ENCODE data around the gene SMIM41.

SMIM41 gene

DNA sequence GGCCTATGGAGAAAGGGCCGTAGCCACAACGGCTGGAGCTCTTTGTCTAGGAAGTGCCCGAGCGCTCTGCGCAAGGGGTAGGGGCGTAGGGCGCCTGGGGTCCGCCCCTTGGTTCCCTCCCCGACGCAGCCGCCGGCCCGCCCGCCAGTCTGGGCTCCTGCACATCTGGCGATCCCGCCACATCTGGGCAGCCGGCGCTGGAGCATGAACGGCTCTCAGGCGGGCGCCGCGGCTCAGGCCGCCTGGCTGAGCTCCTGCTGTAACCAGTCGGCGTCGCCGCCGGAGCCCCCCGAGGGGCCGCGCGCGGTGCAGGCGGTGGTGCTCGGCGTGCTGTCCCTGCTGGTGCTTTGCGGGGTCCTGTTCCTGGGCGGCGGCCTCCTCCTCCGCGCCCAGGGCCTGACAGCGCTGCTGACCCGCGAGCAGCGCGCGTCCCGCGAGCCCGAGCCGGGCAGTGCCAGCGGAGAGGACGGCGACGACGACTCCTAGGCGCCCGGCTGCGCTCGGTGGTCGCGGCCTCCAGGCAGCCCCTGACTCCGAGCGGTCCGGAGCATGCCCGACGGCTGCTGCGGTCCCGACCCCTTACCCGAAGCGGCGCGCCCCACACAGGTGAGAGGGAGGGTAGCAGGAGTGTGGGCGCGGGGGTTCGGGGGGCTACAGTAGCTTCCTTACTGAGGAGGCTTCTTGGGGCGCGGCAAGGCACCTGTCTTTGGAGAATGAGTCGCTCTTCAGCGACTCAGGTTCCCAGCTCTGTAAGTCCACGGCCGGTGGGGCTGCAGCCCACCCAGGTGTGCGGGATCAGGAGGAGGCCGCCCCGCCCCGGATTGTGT, at the start of gene SMIM41:
SMIM41 (plus strand) TSS at position 129 of the 827 bp plus-strand sequence; CDS start at position 205, 76 bp downstream.
- intact Hi-C loops (cut with DNase I), result no loop called here
- no peak for DNase-seq

DNA sequence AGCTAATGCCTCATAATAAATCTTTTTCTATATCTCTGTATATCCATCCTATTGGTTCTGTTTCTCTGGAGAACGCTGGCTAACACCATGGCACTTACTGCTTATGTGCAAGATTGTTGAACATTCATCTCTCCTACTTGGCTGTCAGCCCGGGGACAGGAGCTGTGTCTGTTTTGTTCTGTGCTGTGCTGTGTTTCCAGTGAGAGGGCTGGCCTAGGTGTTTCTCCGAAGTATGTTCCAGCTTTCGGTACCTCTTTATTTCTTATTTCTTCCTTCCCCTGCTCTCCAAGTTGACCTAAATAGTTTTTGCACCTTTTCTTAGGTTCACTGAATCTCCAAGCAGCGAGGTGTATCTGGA, 47.1 kb upstream of the SMIM41 start:
- intact Hi-C loops (cut with DNase I), result loop anchor here (10.0 kb wide), 1 partner anchor 972 kb away; the partner anchor contains the start of gene EIF4B
- DNase-seq, result peak in 17 of 42 donors; percentile 35 to 83 (median 65)

DNA sequence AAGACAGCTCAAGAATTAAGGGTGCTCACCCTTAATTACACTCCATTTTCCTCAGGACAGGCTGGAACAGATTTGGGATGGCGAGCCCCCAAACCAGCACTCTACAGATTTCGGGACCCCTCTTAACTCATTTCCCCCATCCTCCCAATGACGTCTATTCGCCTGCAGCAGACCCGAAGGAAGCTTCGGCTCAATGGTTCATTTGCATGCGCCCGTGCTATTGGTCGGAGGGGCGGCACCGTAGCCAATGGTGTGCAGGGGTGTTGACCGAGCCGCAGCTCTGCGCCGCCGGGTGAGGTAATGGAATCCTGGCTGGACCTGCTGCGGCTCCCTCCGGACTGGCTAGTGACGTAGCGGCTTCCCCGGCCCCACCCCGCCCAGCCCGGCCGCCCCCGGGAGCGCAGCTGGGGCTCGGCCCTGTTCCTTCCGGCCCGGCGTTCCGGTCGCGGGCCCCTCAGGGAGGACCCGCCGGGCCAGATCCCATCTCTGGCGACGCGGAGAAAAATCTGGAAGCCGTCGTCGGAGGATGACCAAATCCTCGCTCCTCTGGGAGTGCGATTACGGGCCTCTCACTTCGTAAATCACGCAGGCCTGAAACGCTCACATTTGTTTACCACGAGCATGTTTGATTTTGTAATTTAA, 46.6 kb upstream of the SMIM41 start:
- peak; percentile 93 to 99 (median 98) for DNase-seq
- intact Hi-C loops (cut with DNase I), result loop anchor here (10.0 kb wide), 1 partner anchor 972 kb away; the partner anchor contains the start of gene EIF4B

DNA sequence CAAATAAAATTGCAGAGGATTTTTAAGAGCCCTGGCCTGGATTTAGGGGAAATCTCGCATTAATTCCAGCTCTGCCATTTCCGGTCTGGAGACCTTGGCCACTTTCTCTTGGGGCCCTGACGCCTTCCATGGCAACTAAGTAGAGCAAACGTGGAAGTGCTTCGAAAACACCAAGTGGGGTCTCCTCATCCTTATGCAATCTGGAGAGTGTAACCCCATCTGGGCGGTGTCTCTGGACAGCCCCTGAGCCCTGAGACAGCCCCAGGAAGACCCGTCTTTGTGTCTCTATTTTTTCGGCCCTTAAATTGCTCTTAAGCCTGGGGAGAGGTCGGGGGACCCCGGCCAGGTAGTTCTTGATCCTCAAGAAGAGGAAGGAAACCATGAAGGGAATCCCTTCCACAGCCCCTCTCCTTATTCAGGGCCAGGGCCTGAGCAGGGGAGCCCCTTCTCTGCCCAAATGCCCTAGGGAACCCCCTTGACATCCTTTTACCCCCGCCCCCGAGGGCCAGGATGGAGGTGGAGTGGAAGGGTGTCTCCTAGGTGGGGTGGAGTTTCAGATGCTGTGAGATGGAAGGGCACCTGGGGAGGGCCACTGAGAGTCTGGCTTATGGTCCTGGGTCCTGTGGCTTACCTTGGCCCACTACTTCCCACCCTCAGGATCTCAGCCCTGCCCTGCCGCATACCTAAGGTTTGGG, 45.9 kb upstream of the SMIM41 start:
- no peak for DNase-seq
- intact Hi-C loops (cut with DNase I), result loop anchor here (10.0 kb wide), 1 partner anchor 971 kb away; the partner anchor contains the start of gene EIF4B

DNA sequence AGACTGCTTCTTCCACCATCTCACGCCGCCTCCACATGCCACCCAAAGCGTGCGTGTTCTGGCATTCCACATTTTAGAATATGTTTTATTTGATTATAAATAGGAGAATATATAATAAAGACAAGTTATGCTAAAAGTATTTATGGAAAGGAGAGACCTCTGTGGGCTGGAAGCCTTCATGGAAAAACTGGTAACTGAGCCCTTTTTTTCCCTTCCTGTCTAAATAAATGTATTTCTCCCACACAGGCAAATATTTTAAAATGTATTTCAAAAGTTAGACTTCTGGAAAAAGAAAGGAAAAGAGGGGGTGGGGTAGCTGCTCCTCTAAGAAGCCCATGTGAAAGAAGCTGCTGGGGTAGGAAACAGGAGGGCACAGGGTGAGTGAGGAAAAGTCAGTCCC, 44.3 kb upstream of the SMIM41 start:
- intact Hi-C loops (cut with DNase I), result loop anchor here (10.0 kb wide), 1 partner anchor 970 kb away; the partner anchor contains the start of gene EIF4B
- no peak for DNase-seq

DNA sequence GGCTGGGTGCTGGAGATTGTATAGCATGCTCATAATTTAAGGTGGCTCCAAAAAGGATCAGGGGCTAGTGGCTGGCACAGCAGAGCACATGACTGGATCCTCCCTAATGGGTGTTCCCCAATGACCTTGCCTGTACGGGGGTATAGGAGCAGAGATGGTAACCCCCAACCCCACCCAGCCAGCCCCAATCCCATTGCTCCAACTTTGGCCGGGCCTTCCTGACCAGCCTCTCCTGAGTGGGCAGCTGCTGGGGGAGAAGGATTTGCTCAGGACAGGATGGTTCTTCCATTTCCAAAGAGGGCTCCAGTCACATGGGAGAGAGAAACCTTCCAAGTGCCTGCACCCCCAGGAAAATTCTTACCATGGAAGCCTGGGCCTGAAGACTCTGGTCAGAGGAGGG, 43.6 kb upstream of the SMIM41 start:
- no peak for DNase-seq
- intact Hi-C loops (cut with DNase I), result loop anchor here (10.0 kb wide), 1 partner anchor 969 kb away; the partner anchor contains the start of gene EIF4B

DNA sequence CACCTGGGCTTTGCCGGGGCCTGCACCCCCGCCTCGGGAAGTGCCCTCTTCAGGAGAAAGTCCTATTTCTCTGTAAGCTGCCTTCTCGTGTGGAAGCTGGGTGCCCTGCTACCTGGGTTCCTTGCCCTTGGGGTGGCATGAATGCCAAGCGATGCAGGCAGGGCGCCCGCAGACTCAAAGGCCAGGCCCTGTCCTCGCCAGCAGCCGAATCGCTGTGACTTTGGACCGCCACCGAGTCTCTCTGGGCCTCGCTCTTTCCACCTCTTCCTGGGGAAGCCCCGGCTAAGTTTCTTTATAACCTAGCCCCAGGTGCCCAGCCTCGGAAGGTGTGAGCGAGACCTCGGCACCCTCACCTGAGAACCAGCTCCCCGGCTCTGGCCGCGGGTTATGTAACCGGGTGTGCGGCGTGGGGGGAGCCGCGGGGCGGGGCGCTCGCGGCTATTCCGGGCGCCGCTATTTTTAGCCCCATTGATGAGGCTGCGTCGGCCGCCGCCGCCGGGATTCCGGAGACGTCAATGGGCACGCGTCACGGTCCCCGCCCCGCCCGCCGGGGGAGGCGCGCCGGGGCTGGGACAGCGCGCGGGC, 42.8 kb upstream of the SMIM41 start:
- intact Hi-C loops (cut with DNase I), result loop anchor here (10.0 kb wide), 1 partner anchor 968 kb away; the partner anchor contains the start of gene EIF4B
- DNase-seq, result peak in 41 of 42 donors; percentile 74 to 93 (median 86)

DNA sequence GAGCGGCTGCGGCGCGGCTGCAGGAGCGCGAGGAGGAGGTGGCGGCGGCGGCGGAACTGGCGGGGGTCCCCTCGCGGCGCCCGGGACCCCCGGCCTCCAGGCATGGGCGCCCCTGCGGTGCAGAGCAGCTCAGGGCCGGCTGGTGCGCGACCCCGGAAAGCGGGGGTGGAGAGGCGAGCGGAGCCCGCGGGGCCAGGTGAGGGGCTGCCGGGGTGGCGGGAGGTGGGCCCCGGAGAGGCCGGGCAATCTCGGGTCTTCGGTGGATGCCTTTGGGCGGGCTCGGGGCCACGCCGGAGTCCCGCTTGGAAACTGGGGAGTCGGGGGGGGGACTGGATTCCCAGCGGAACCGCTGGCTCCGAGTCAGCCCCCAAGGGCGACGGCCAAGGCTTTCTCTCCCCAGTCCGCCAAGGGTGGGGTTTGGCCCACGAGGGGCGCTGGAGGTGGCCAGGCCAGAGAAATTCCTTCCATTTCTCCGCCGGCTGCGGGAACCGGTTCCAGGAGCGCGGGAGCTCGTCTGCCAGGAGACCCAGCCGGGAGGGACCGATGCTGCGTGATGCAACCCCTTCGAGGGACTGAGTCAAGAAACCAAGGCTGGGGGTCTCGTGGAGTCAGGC, 42.1 kb upstream of the SMIM41 start:
- peak in 1 of 42 donors; percentile 30 for DNase-seq
- intact Hi-C loops (cut with DNase I), result loop anchor here (10.0 kb wide), 1 partner anchor 967 kb away; the partner anchor contains the start of gene EIF4B

DNA sequence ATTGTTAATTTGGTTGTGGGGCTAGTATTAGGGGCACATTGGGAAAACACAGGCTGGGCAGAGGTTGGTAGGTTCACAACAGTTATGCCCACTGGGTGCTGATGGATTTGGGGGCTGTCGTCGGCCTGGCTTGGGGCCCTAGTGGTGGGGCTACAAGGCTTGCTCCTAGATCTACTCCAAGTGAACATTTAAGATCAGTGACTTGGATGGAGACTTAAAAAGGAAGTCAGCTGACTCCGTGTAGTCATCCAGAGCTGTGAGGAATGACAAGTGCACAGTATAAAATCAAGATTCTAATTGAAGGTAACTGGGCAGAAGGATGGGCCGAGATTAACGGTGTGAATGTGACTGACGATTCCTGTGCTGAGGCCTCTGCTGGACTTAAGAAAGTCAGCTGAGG, 41.1 kb upstream of the SMIM41 start:
- intact Hi-C loops (cut with DNase I), result loop anchor here (10.0 kb wide), 1 partner anchor 966 kb away; the partner anchor contains the start of gene EIF4B
- no peak for DNase-seq

DNA sequence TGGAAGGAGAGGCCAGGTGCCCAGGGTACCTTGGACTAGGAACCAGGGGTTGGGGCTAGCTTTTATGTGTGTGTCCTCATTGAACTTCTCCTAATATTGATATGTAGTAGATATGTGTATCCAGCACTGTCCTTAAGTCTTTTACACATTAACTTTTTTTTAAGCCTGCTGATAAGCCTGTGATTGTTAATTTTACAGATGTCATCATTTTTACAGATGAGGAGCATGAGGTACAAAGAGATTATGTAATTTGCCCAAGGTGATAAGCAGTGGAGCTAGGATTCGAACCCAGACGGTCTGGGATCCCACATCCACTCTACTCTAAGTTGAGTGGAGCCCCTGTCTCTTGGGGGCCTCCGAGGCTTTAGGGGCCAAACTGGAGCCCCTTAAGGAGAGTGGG, 38.5 kb upstream of the SMIM41 start:
- DNase-seq, result no peak
- intact Hi-C loops (cut with DNase I), result no loop called here

DNA sequence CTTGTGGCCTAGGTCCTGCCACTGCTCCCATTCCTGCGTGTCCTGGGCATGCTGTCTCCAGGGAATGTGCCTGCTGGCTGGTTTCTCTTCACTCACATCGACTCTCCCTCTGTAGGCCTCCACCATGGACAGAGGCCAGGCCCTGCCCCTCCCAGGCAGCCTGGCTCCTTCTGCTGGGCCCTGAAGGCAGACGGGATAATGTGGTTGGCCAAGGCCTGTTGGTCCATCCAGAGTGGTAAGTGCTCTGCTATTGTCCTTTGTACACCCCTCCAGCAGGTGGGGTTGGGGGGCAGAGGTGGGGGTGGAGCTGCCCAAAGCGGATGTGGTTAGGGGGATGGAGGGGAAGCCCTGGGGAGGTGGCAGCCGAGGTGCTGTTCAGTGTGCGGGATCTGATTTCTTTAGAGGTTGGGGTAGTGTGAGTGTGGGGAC, 37.8 kb upstream of the SMIM41 start:
- intact Hi-C loops (cut with DNase I), result no loop called here
- no peak for DNase-seq

DNA sequence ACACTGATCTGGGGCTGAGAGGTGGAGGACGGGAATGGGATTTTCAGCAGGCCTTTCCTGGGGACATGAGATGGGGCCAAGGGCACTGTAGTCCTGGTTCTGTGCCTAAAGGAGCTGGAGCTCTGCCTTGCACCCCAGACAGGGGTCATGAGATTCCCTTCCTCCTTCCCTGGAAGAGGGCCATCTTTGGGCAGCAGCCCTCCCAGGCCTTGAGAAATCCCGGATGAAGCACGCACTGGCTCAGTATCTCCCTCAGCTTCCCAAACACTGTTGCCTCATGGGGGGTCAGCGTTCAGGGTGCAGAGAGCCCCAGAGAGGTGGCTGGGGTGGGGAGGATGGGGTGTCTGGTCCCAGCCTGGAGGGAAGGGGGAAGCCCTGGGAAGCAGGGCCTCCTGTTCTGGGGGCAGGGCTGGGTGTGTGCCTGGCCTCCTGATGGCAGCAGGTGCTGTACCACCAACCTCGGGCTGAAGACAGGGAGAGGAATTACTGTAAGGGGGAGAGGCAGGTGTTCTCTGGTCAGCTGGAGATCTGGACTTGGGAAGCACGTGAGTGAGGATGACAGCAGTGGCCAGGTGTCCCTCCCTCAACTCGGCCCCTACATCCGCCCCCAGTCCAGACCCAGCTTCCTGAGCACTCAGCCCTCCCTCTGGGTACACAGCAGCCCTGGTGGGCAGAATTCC, 36.7 kb upstream of the SMIM41 start:
- DNase-seq, result no peak
- intact Hi-C loops (cut with DNase I), result no loop called here

DNA sequence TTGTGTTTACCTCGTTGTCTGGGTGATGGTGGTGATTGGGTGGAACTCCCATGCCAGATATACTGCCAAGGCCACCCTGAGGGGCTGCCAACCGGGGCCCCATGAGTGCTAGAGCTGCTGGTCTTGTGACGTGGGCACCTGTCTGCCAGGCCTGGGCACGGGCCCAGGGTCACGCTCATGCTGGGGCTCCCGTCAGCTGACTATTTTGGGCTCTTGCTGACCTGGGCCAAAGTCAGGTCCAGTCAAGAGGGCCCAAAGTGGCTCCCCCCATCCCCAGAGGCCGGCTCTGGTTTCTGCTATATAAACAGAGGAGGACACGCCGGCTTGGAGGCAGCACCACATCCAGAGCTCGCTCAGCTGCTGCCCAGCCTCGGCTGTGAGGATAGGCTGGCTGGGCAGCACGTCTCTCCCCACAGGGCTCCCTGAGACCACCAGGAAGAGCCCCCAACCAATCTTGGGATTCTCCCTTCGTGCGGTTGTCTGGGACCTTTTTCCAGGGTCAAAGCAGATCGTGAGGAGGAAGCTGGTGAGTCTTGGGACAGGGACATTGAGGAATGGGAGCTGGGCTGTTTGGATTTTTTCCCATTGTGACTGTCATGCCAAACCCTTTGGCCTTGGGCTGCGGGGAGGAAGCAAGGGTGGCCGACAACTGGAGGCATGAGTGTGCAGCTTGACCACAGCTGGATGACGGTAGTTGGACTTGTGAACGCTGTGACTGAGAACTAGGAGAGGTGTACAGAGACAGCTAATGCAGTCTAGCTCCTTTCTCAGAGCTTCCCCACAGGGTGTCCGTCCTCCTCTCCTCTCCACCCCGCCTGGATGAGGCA, 35.9 kb upstream of the SMIM41 start:
- intact Hi-C loops (cut with DNase I), result no loop called here
- no peak for DNase-seq

DNA sequence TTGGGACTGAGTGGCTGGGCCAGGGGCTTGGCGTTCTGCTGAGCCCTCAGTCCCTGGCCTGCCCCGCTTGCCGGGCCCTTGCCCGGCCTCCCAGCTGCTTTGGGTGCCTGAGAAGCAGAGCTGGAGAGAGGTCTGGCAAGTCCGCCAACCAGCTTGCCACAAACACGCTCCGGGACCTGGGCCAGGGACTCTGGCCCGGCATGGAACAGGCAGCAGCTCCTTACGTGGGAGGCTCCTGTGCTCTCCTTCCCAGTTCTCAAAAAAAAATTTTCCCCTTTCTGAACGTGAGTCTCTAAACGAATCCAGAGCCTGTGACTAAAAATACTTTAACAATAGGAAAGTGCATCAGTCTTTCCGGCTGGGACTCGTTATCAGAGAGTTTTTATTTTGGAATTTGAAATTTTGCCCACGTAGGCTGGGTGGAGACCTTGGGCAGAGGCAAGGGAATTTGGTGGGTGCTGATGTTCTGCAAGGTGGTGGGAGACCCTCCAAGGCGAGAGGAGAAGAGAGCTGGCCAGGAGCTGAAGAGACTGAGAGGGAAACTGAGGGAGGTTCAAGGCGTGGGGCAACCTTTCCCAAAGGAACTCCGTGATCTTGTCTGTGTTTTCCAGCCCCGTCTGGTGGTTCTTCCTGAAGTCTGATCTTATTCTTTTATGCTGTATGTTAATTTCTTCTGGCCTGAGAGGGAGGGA, 35.1 kb upstream of the SMIM41 start:
- intact Hi-C loops (cut with DNase I), result no loop called here
- peak in 28 of 42 donors; percentile 50 to 82 (median 69) for DNase-seq

DNA sequence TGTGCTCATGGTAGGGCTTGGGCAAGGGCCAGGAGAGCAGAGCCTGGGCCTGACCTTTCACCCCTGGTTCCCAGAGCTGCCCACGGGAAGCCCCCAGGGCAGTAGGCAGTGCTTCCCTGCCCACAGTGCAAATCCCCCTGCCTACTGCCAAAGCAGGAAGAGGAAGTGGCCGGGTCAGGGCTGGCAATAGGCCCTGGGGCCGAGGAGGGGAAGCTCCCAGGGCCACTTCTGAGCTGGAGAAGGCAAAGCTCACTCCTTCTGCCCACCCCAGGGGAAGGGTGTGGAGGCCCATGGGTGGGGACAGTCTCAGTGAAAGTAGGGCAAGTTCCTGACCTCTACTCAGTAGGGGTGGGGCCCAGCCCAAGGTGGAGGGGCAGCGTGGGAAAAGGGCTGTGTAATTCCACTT, 33.7 kb upstream of the SMIM41 start:
- peak in 3 of 42 donors; percentile 28 to 52 (median 38) for DNase-seq
- intact Hi-C loops (cut with DNase I), result no loop called here

DNA sequence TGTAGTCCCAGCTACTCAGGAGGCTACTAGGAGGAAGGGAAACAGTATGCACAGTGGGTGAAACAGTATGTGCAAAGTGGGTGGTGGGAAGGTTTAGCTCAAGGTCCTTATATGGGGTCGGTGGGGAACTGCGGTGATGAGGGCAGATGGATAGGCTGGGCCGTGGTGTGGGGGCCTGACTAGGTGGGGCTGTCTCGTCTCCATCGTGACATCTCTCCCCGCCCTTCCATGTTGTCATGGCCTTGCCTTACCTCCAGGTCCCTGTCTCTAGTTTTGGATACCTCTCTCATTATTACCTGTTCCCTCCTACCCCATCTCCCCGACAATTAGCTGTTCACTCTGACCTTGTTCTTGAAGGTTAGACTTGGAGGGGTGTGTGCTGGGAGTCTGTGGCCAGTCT, 32.6 kb upstream of the SMIM41 start:
- DNase-seq, result no peak
- intact Hi-C loops (cut with DNase I), result no loop called here

DNA sequence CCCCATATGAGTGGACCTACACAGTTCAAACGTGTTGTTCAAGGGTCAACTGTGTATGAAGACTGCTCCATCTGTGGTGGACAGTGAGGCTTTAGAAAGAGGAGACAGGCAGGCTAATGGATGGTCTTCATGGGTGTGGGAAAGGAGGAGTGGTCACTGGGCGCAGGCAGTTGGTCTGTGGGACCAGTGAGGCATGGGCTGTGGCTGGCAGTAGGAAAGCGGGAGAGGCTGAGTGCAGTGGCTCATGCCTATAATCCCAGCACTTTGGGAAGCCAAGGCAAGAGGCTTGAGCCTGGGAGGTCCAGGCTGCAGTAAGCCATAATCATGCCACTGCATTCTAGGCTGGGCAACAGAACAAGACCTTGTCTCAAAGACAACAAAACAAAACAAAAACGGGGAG, 30.2 kb upstream of the SMIM41 start:
- intact Hi-C loops (cut with DNase I), result no loop called here
- no peak for DNase-seq
